ENCODE data around the gene PLXNA4. TPM values are rescaled to one million over a fixed set of nuclear protein-coding genes. Genes with fewer than 3 reads are reported as not detected.

The PLXNA4 gene
- total and polyA plus RNA-seq, 8 donors = 1.9 to 6.6 (median 3.4) TPM

- Histone ChIP-seq H3K36me3 (no peaks in the 10 kb centered on the region), H3K4me3 (no peak overlapping the region), H3K4me1 (no peaks in the 10 kb centered on the region), H3K27ac (no peak overlapping the region), H3K9me3 (no peaks in the 10 kb centered on the region), H3K27me3 (no peaks in the 10 kb centered on the region)
- intact Hi-C loops (cut with DNase I) = no loop called here
- TF ChIP-seq CTCF (IDR thresholded peaks at IDR 0.05) = no peak
- ATAC-seq (no peak), DNase-seq (no peak)
These were observed 110.8 kb downstream of the PLXNA4 start for GRCh38 chr7:132465516-132465915.

- TF ChIP-seq CTCF (IDR thresholded peaks at IDR 0.05) = no peak
- no peaks in the 10 kb centered on the region for H3K9me3 ChIP-seq
- no peak for ATAC-seq
These were observed 111.5 kb downstream of the PLXNA4 start for GRCh38 chr7:132464740-132465139.

GRCh38 chr7:132463922-132464321, 112.3 kb downstream of the PLXNA4 start:
- intact Hi-C loops (cut with DNase I) = no loop called here
- no peaks in the 10 kb centered on the region for H3K36me3 ChIP-seq
- ATAC-seq (no peak), DNase-seq (no peak)
- no peak for TF ChIP-seq CTCF (IDR thresholded peaks at IDR 0.05)
- no peaks in the 10 kb centered on the region for H3K4me1 ChIP-seq
- no peaks in the 10 kb centered on the region for H3K27me3 ChIP-seq
- no peaks in the 10 kb centered on the region for H3K9me3 ChIP-seq
- H3K27ac ChIP-seq = no peak overlapping the region
- H3K4me3 ChIP-seq = no peak overlapping the region

More at GRCh38 chr7:132464740-132465139, 111.5 kb downstream of the PLXNA4 start:
- Histone ChIP-seq H3K4me3 (no peak overlapping the region), H3K27ac (no peak overlapping the region), H3K36me3 (no peaks in the 10 kb centered on the region), H3K27me3 (no peaks in the 10 kb centered on the region), H3K4me1 (no peaks in the 10 kb centered on the region)
- intact Hi-C loops (cut with DNase I) = no loop called here
- DNase-seq = no peak

- Histone ChIP-seq H3K27ac (no peak overlapping the region), H3K27me3 (no peaks in the 10 kb centered on the region), H3K36me3 (no peaks in the 10 kb centered on the region), H3K4me1 (no peaks in the 10 kb centered on the region), H3K9me3 (no peaks in the 10 kb centered on the region), H3K4me3 (no peak overlapping the region)
- DNase-seq (no peak), ATAC-seq (no peak)
- intact Hi-C loops (cut with DNase I) = no loop called here
- no peak for TF ChIP-seq CTCF (IDR thresholded peaks at IDR 0.05)
These were observed 113.8 kb downstream of the PLXNA4 start for GRCh38 chr7:132462478-132462877.

GRCh38 chr7:132461032-132461592, 115.2 kb downstream of the PLXNA4 start:
- Histone ChIP-seq H3K4me3 (no peak overlapping the region), H3K4me1 (no peaks in the 10 kb centered on the region), H3K27me3 (no peaks in the 10 kb centered on the region), H3K27ac (no peak overlapping the region), H3K36me3 (no peaks in the 10 kb centered on the region), H3K9me3 (no peaks in the 10 kb centered on the region)
- DNase-seq = no peak
- no peak for ATAC-seq
- TF ChIP-seq CTCF (IDR thresholded peaks at IDR 0.05) = no peak
- intact Hi-C loops (cut with DNase I) = no loop called here
